ENCODE results near the gene KLHL10.

- TF ChIP-seq CREB5 (CRISPR knock-in tag; IDR thresholded peaks at IDR 0.05; ENCODE audit: low read depth) = no peak
- no peak for TF ChIP-seq PATZ1 (CRISPR knock-in tag; IDR thresholded peaks at IDR 0.05; ENCODE audit: borderline replicate concordance)
- no peak for TF ChIP-seq PPARA (CRISPR knock-in tag; IDR thresholded peaks at IDR 0.05; ENCODE audit: borderline replicate concordance)
- no peak for TF ChIP-seq CSRNP3 (CRISPR knock-in tag; IDR thresholded peaks at IDR 0.05)
- no peak for TF ChIP-seq ZFP30 (CRISPR knock-in tag; IDR thresholded peaks at IDR 0.05)
- no peak for TF ChIP-seq POU6F1 (CRISPR knock-in tag; IDR thresholded peaks at IDR 0.05; ENCODE audit: borderline replicate concordance, low read depth)
- TF ChIP-seq ZFP3 (CRISPR knock-in tag; IDR thresholded peaks at IDR 0.05) = no peak
- TF ChIP-seq ZNF70 (CRISPR knock-in tag; IDR thresholded peaks at IDR 0.05) = no peak
Measured at GRCh38 chr17:41824086-41824485, 13.5 kb upstream of the KLHL10 start.
